ENCODE measurements around the gene TMEM141. TPM values are rescaled to one million over a fixed set of nuclear protein-coding genes. Genes with fewer than 3 reads are reported as not detected.

The TMEM141 gene
- total and polyA plus RNA-seq, 2 of the 8 experiments (the other 6 are each of a cell fraction or from before 2014, with no cell fraction given), result 51.1 to 137 TPM

- TF ChIP-seq RNF2 (IDR thresholded peaks at IDR 0.05; ENCODE audit: borderline replicate concordance, low read depth, low read length, missing control alignments, poor library complexity, severe bottlenecking), result no peak
These were observed 37.6 kb upstream of the TMEM141 start (continued) for GRCh38 chr9:136753371-136754058.

Measured in H1 (cell line).